H9 (cell line): ENCODE data around the gene C17orf50. TPM values are rescaled to one million over a fixed set of nuclear protein-coding genes. Genes with fewer than 3 reads are reported as not detected.
A peak's percentile ranks its signal among the peaks of the same experiment; 100 is the strongest.

Experiments used
- DNase-seq: peaks from one replicate; pipeline ENCODE4 v3.0.0-alpha.2; 2017
- H2AFZ ChIP-seq: one replicate; pipeline ENCODE4 v1.6.1; 2013; ENCODE audit warnings: mild to moderate bottlenecking, low read length, control low read depth, moderate library complexity
- H2AK5ac ChIP-seq: 2 replicates; pipeline ENCODE4 v1.6.1; 2013; ENCODE audit warnings: low read length, control low read depth, mixed read lengths; ENCODE audit not compliant: insufficient read length
- H2BK120ac ChIP-seq: one replicate; pipeline ENCODE4 v1.6.1; 2013; ENCODE audit warnings: low read depth, mild to moderate bottlenecking, low read length, control low read depth, inconsistent platforms; ENCODE audit not compliant: poor library complexity, severe bottlenecking
- H2BK12ac ChIP-seq: 2 replicates; pipeline ENCODE4 v1.6.1; 2013; ENCODE audit warnings: low read length, control low read depth, mixed read lengths, low read depth; ENCODE audit not compliant: insufficient read length
- H2BK15ac ChIP-seq: 2 replicates; pipeline ENCODE4 v1.6.1; 2013; ENCODE audit warnings: low read depth, low read length, control low read depth
- H2BK20ac ChIP-seq: one replicate; pipeline ENCODE4 v1.6.1; 2013; ENCODE audit warnings: low read depth, mild to moderate bottlenecking, low read length, control low read depth, inconsistent platforms; ENCODE audit not compliant: poor library complexity, severe bottlenecking
- H2BK5ac ChIP-seq: 2 replicates; pipeline ENCODE4 v1.6.1; 2013; ENCODE audit warnings: low read length, control low read depth, mixed read lengths; ENCODE audit not compliant: insufficient read length
- H3K14ac ChIP-seq: 2 replicates; pipeline ENCODE4 v1.6.1; 2013; ENCODE audit warnings: low read length, control low read depth; ENCODE audit not compliant: insufficient read depth
- H3K18ac ChIP-seq: 2 replicates; pipeline ENCODE4 v1.6.1; 2013; ENCODE audit warnings: low read depth, mild to moderate bottlenecking, mixed read lengths, low read length, control low read depth; ENCODE audit not compliant: insufficient read length
- H3K23ac ChIP-seq: 2 replicates; pipeline ENCODE4 v1.6.1; 2013; ENCODE audit warnings: low read length, control low read depth, mixed read lengths, low read depth; ENCODE audit not compliant: insufficient read length
- H3K23me2 ChIP-seq: 2 replicates; pipeline ENCODE4 v1.6.1; 2013; ENCODE audit warnings: low read depth, mild to moderate bottlenecking, mixed read lengths, low read length, control low read depth; ENCODE audit not compliant: insufficient read length, poor library complexity, severe bottlenecking
- H3K27ac ChIP-seq: 2 replicates; pipeline ENCODE4 v1.5.1; 2013; ENCODE audit warnings: low read length, control low read depth, mixed read lengths, low read depth; ENCODE audit not compliant: insufficient read length
- H3K27me3 ChIP-seq: 2 replicates; pipeline ENCODE4 v1.6.1; 2013; ENCODE audit warnings: low read length, control low read depth, inconsistent platforms; ENCODE audit not compliant: insufficient read depth
- H3K4ac ChIP-seq: 2 replicates; pipeline ENCODE4 v1.6.1; 2013; ENCODE audit warnings: low read depth, mild to moderate bottlenecking, control low read depth, inconsistent platforms, low read length, moderate library complexity
- H3K4me1 ChIP-seq: 2 replicates; pipeline ENCODE4 v1.6.1; 2013; ENCODE audit warnings: low read length, control low read depth, inconsistent platforms; ENCODE audit not compliant: insufficient read depth
- H3K4me2 ChIP-seq: 2 replicates; pipeline ENCODE4 v1.6.1; 2013; ENCODE audit warnings: low read length, control low read depth, mixed read lengths; ENCODE audit not compliant: insufficient read length, insufficient read depth
- H3K56ac ChIP-seq: 2 replicates; pipeline ENCODE4 v1.6.1; 2013; ENCODE audit warnings: low read depth, mild to moderate bottlenecking, mixed read lengths, low read length, control low read depth; ENCODE audit not compliant: insufficient read length
- H3K79me1 ChIP-seq: 2 replicates; pipeline ENCODE4 v1.6.1; 2013; ENCODE audit warnings: low read depth, mild to moderate bottlenecking, moderate library complexity, low read length, control low read depth, inconsistent platforms; ENCODE audit not compliant: insufficient read depth, poor library complexity, severe bottlenecking
- H3K79me2 ChIP-seq: 2 replicates; pipeline ENCODE4 v1.6.1; 2013; ENCODE audit warnings: low read length, control low read depth, inconsistent platforms; ENCODE audit not compliant: insufficient read depth
- H3K9ac ChIP-seq: 2 replicates; pipeline ENCODE4 v1.6.1; 2013; ENCODE audit warnings: low read length, control low read depth, mixed read lengths; ENCODE audit not compliant: insufficient read length; ENCODE audit errors: extremely low read depth
- H3K9me3 ChIP-seq: one replicate; pipeline ENCODE4 v1.6.1; 2013; ENCODE audit warnings: low read depth, low read length, inconsistent platforms; ENCODE audit not compliant: control insufficient read depth
- H3T11ph ChIP-seq: one replicate; pipeline ENCODE4 v1.6.1; 2013; ENCODE audit warnings: mild to moderate bottlenecking, low read length, control low read depth, inconsistent platforms
- H4K20me1 ChIP-seq: one replicate; pipeline ENCODE4 v1.6.1; 2013; ENCODE audit not compliant: control insufficient read depth, insufficient read length, insufficient read depth
- H4K5ac ChIP-seq: 2 replicates; pipeline ENCODE4 v1.6.1; 2013; ENCODE audit warnings: low read depth, mild to moderate bottlenecking, mixed read lengths, low read length, control low read depth; ENCODE audit not compliant: insufficient read length
- H4K8ac ChIP-seq: replicated peaks from 2 replicates; pipeline ENCODE4 v1.6.1; 2013; ENCODE audit warnings: low read length, control low read depth, mixed read lengths, low read depth; ENCODE audit not compliant: insufficient read length
- H4K91ac ChIP-seq: 2 replicates; pipeline ENCODE4 v1.6.1; 2013; ENCODE audit warnings: low read depth, mild to moderate bottlenecking, moderate library complexity, mixed read lengths, low read length, control low read depth; ENCODE audit not compliant: insufficient read length
- H3K27ac Mint-ChIP-seq, 3 experiments: 2 replicates in 2 of 3; 3 replicates in 1 of 3; pipeline ENCODE4 v1.8.0; 2020 to 2021; ENCODE audit warnings: mixed read lengths in 3 of 3, mild to moderate bottlenecking in 1 of 3, moderate library complexity in 1 of 3
- H3K27me3 Mint-ChIP-seq: 2 replicates; pipeline ENCODE4 v1.8.0; 2021; ENCODE audit warnings: low read depth, mild to moderate bottlenecking, moderate library complexity, mixed read lengths
- H3K36me3 Mint-ChIP-seq, 3 experiments: 2 replicates in 2 of 3; 3 replicates in 1 of 3; pipeline ENCODE4 v1.8.0; 2020 to 2021; ENCODE audit warnings: low read depth in 3 of 3, mixed read lengths in 3 of 3; ENCODE audit not compliant: insufficient read depth in 1 of 3
- H3K4me1 Mint-ChIP-seq, 2 experiments: 2 replicates each; pipeline ENCODE4 v1.8.0; 2020; ENCODE audit warnings: mixed read lengths in 2 of 2
- H3K4me3 Mint-ChIP-seq, 2 experiments: 2 replicates in 1 of 2; 3 replicates in 1 of 2; pipeline ENCODE4 v1.8.0; 2020 to 2021; ENCODE audit warnings: mild to moderate bottlenecking in 2 of 2, mixed read lengths in 2 of 2, moderate library complexity in 1 of 2
- H3K9me3 Mint-ChIP-seq, 2 experiments: 2 replicates in 1 of 2; 3 replicates in 1 of 2; pipeline ENCODE4 v1.8.0; 2020; ENCODE audit warnings: mild to moderate bottlenecking in 2 of 2, mixed read lengths in 2 of 2, moderate library complexity in 1 of 2
- CTCF ChIP-seq: fragments of 200-600 bp; sonication (generic); conservative IDR thresholded peaks from 3 replicates; pipeline ENCODE4 v1.8.0; 2021; ENCODE audit warnings: antibody characterized with exemption, mild to moderate bottlenecking
- WGBS: extraction: QIAGEN DNeasy Blood & Tissue Kit; methylation state at CpG from one replicate; pipeline ENCODE4 v1.1.7; 2013; ENCODE audit warnings: missing lambda C conversion rate, low lambda C conversion rate, mixed read lengths; ENCODE audit not compliant: insufficient read length; ENCODE audit errors: extremely low coverage; 5-methylcytosine and 5-hydroxymethylcytosine counted together
- total RNA-seq: library from RNA; stranded (reverse); gene quantifications from 2 replicates; pipeline ENCODE4 v1.2.1, GENCODE V29; 2021

Gene C17orf50
- total RNA-seq, 1 experiment from 2014 or later, result not detected

- H3K27me3 ChIP-seq, result peaks cover 33% of the 10 kb centered on the region
- H3K4me3 Mint-ChIP-seq, result peak overlapping the region; percentile 52 to 76
Measured at GRCh38 chr17:35795871-35796265, 35.2 kb downstream of the C17orf50 start.

More at GRCh38 chr17:35795871-35796265, 35.2 kb downstream of the C17orf50 start:
- no peak overlapping the region for H2BK5ac ChIP-seq
- no peak overlapping the region for H3T11ph ChIP-seq
- no peaks in the 10 kb centered on the region for H4K20me1 ChIP-seq
- no peak overlapping the region for H2AK5ac ChIP-seq
- 0 out of 2 replicates have a peak, but pooled peaks cover 2% of the 10 kb centered on the region for H3K4me1 ChIP-seq
- H2BK12ac ChIP-seq, result no peak overlapping the region
- H3K27ac ChIP-seq, result no peak overlapping the region
- H3K18ac ChIP-seq, result no peak overlapping the region
- H3K9ac ChIP-seq, result no peak overlapping the region
- Mint-ChIP-seq H3K9me3 (no peaks in the 10 kb centered on the region), H3K27ac (no peak overlapping the region), H3K36me3 (no peaks in the 10 kb centered on the region), H3K4me1 (peaks cover 6 to 18% of the 10 kb centered on the region in 2 experiments), H3K27me3 (peaks cover 91% of the 10 kb centered on the region)
- H2AFZ ChIP-seq, result no peak overlapping the region
- H3K56ac ChIP-seq, result no peak overlapping the region
- H3K4ac ChIP-seq, result no peak overlapping the region
- WGBS, result no CpG with 5 or more reads among the region's 8 CpGs
- H2BK120ac ChIP-seq, result no peak overlapping the region
- TF ChIP-seq CTCF, result no peak
- H3K4me2 ChIP-seq, result peak overlapping the region; percentile 68
- H3K14ac ChIP-seq, result no peak overlapping the region
- no peak overlapping the region for H4K5ac ChIP-seq
- no peak overlapping the region for H2BK20ac ChIP-seq
- no peak for DNase-seq
- no peak overlapping the region for H2BK15ac ChIP-seq
- no peak overlapping the region for H4K91ac ChIP-seq
- H3K23ac ChIP-seq, result no peak overlapping the region
- H3K23me2 ChIP-seq, result peaks cover 6% of the 10 kb centered on the region
- no peaks in the 10 kb centered on the region for H3K79me1 ChIP-seq
- H4K8ac ChIP-seq, result no peak overlapping the region
- H3K9me3 ChIP-seq, result no peaks in the 10 kb centered on the region
- no peaks in the 10 kb centered on the region for H3K79me2 ChIP-seq
